H1 (cell line): ENCODE measurements around the gene CXCL11.

Experiments used
- BCL11A ChIP-seq, 2 experiments: IDR thresholded peaks; one replicate each; pipeline ENCODE4 v1.6.1; 2011; ENCODE audit warnings: low read depth in 2 of 2, low read length in 2 of 2, mild to moderate bottlenecking in 2 of 2
- CEBPB ChIP-seq: IDR thresholded peaks from 2 replicates; pipeline ENCODE4 v1.6.1; 2012; ENCODE audit warnings: low read depth, low read length
- CREB1 ChIP-seq: IDR thresholded peaks from 2 replicates; pipeline ENCODE4 v1.6.1; 2012; ENCODE audit warnings: inconsistent platforms
- EP300 ChIP-seq, 2 experiments: IDR thresholded peaks; 1 replicate in 1 of 2; 2 replicates in 1 of 2; pipeline ENCODE4 v1.6.1; 2011 to 2012; ENCODE audit warnings: low read depth in 2 of 2, low read length in 2 of 2, mild to moderate bottlenecking in 2 of 2, borderline replicate concordance in 1 of 2, inconsistent platforms in 1 of 2, moderate library complexity in 1 of 2
- GTF2F1 ChIP-seq: IDR thresholded peaks from 2 replicates; pipeline ENCODE4 v1.6.1; 2012; ENCODE audit warnings: low read depth, low read length, improper control_type of control experiment, borderline replicate concordance
- POLR2A ChIP-seq, 2 experiments: IDR thresholded peaks; 1 replicate in 1 of 2; 2 replicates in 1 of 2; pipeline ENCODE4 v1.6.1; 2011; ENCODE audit warnings: low read depth in 2 of 2, low read length in 2 of 2, mild to moderate bottlenecking in 2 of 2; ENCODE audit errors: control extremely low read depth in 1 of 2
- TCF12 ChIP-seq: IDR thresholded peaks from 2 replicates; pipeline ENCODE4 v1.6.1; 2011; ENCODE audit warnings: low read depth, mild to moderate bottlenecking, low read length
- TF ChIP-seq, protein P1 (sequence below): IDR thresholded peaks from 2 replicates; pipeline ENCODE4 v1.6.1; 2011; ENCODE audit warnings: low read length, improper control_type of control experiment

DNA sequence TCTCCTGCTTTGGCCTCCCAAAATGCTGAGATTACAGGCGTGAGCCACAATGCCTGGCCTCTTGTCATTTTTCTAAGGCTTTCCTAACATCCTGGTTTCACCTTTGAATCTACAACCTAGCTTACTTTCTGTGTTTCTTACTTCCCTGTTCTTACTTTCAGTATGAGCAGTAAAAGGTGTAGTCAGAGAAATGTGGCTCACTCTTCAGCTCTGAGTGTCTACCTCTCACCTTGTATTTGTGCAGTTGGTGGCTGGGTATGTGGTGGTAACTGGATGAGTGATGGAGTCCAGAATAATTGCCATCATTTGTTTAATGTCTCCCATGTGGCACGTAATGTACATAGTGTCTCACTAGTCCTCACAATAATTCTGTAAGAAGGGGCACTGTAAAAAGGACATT, 19.1 kb upstream of the CXCL11 start:
- no peak for TF ChIP-seq POLR2A (IDR thresholded peaks at IDR 0.05; ENCODE audit: control extremely low read depth in 1 of 2, low read depth in 2 of 2, low read length in 2 of 2)
- no peak for TF ChIP-seq GTF2F1
- TF ChIP-seq, protein P1, sequence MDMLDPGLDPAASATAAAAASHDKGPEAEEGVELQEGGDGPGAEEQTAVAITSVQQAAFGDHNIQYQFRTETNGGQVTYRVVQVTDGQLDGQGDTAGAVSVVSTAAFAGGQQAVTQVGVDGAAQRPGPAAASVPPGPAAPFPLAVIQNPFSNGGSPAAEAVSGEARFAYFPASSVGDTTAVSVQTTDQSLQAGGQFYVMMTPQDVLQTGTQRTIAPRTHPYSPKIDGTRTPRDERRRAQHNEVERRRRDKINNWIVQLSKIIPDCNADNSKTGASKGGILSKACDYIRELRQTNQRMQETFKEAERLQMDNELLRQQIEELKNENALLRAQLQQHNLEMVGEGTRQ, result no peak
- no peak for TF ChIP-seq BCL11A (IDR thresholded peaks at IDR 0.05; ENCODE audit: low read depth in 2 of 2, low read length in 2 of 2)
- TF ChIP-seq EP300 (IDR thresholded peaks at IDR 0.05; ENCODE audit: borderline replicate concordance in 1 of 2, low read depth in 2 of 2, low read length in 2 of 2), result no peak
- TF ChIP-seq TCF12, result no peak
- TF ChIP-seq CEBPB, result no peak
- TF ChIP-seq CREB1, result no peak
